GM23338 (cell line): Measurements from ENCODE around the gene APOL6. TPM values are rescaled to one million over a fixed set of nuclear protein-coding genes. Genes with fewer than 3 reads are reported as not detected.

Experiments
- ATAC-seq: fragments of 200-7000 bp; cut with Tn5 transposase; 3 replicates; pipeline ENCODE4 v1.9.1; 2020
- DNase-seq: peaks from one replicate; pipeline ENCODE4 v3.0.0-alpha.2; 2015; ENCODE audit warnings: low spot score
- H2AFZ ChIP-seq: fragments of 200-600 bp; sonication (generic); 2 replicates; pipeline ENCODE4 v1.8.0; 2016; ENCODE audit warnings: antibody characterized with exemption, mild to moderate bottlenecking, moderate library complexity
- H3F3A ChIP-seq: fragments of 200-600 bp; sonication (generic); replicated peaks from 2 replicates; pipeline ENCODE4 v1.8.0; 2017; ENCODE audit warnings: antibody characterized with exemption, mixed run types, low read depth
- H3K27ac ChIP-seq: fragments of 200-600 bp; sonication (generic); 2 replicates; pipeline ENCODE4 v1.6.1; 2016; ENCODE audit warnings: low read depth
- H3K27me3 ChIP-seq: fragments of 200-600 bp; sonication (generic); 2 replicates; pipeline ENCODE4 v1.8.0; 2016; ENCODE audit warnings: mild to moderate bottlenecking, mixed run types, moderate library complexity; ENCODE audit not compliant: insufficient read depth
- H3K36me3 ChIP-seq: fragments of 200-600 bp; sonication (generic); 2 replicates; pipeline ENCODE4 v1.8.0; 2016; ENCODE audit warnings: mild to moderate bottlenecking; ENCODE audit not compliant: insufficient read depth
- H3K4me1 ChIP-seq: fragments of 200-600 bp; sonication (generic); 2 replicates; pipeline ENCODE4 v1.8.0; 2016; ENCODE audit warnings: mild to moderate bottlenecking, moderate library complexity; ENCODE audit not compliant: insufficient read depth
- H3K4me2 ChIP-seq: fragments of 200-600 bp; sonication (generic); 2 replicates; pipeline ENCODE4 v1.7.1; 2017; ENCODE audit warnings: mixed run types
- H3K4me3 ChIP-seq: fragments of 200-600 bp; sonication (generic); 2 replicates; pipeline ENCODE4 v1.6.1; 2016; ENCODE audit warnings: mixed run types
- H3K79me2 ChIP-seq: fragments of 200-600 bp; sonication (generic); replicated peaks from 2 replicates; pipeline ENCODE4 v1.8.0; 2017; ENCODE audit warnings: mild to moderate bottlenecking; ENCODE audit not compliant: insufficient read depth
- H3K9me2 ChIP-seq: fragments of 200-600 bp; sonication (generic); 2 replicates; pipeline ENCODE4 v1.8.0; 2017; ENCODE audit not compliant: insufficient read depth
- H4K20me1 ChIP-seq: fragments of 200-600 bp; sonication (generic); replicated peaks from 2 replicates; pipeline ENCODE4 v1.8.0; 2017; ENCODE audit warnings: mild to moderate bottlenecking; ENCODE audit not compliant: insufficient read depth
- H3K27ac Mint-ChIP-seq: 2 replicates; pipeline ENCODE4 v1.8.0; 2020; ENCODE audit warnings: inconsistent platforms, mild to moderate bottlenecking, moderate library complexity, mixed read lengths
- H3K27me3 Mint-ChIP-seq: 3 replicates; pipeline ENCODE4 v1.8.0; 2022; ENCODE audit warnings: low read depth, mild to moderate bottlenecking, moderate library complexity, mixed read lengths, inconsistent platforms; ENCODE audit not compliant: insufficient read depth, poor library complexity
- H3K36me3 Mint-ChIP-seq: 3 replicates; pipeline ENCODE4 v1.8.0; 2021; ENCODE audit warnings: low read depth, mild to moderate bottlenecking, inconsistent platforms, moderate library complexity, mixed read lengths
- H3K4me1 Mint-ChIP-seq: 3 replicates; pipeline ENCODE4 v1.8.0; 2020; ENCODE audit warnings: mild to moderate bottlenecking, inconsistent platforms, mixed read lengths
- H3K4me3 Mint-ChIP-seq: 3 replicates; pipeline ENCODE4 v1.8.0; 2021; ENCODE audit warnings: moderate library complexity, mild to moderate bottlenecking, inconsistent platforms, mixed read lengths
- H3K9me3 Mint-ChIP-seq: 3 replicates; pipeline ENCODE4 v1.8.0; 2020; ENCODE audit warnings: moderate library complexity, mild to moderate bottlenecking, inconsistent platforms, mixed read lengths
- CREB1 ChIP-seq: fragments of 250-450 bp; sonication (Bioruptor Pico); IDR thresholded peaks from 2 replicates; pipeline ENCODE4 v1.5.0; 2020; ENCODE audit warnings: low read depth, mild to moderate bottlenecking, moderate library complexity
- CTCF ChIP-seq, 2 experiments: fragments of 200-600 bp in 1 of 2; sonication (generic) in 1 of 2; conservative IDR thresholded peaks; 2 replicates each; pipeline versions ENCODE4 v1.5.1 to v1.6.1; 2016 to 2017; ENCODE audit warnings: antibody characterized with exemption in 2 of 2, low read depth in 2 of 2, mild to moderate bottlenecking in 2 of 2, moderate library complexity in 1 of 2
- ETS1 ChIP-seq: IDR thresholded peaks from 2 replicates; pipeline ENCODE4 v1.6.1; 2016; ENCODE audit warnings: antibody characterized with exemption
- EZH2 ChIP-seq: fragments of 200-600 bp; sonication (generic); IDR thresholded peaks from one replicate; pipeline ENCODE4 v1.8.0; 2017; ENCODE audit warnings: antibody characterized with exemption, mild to moderate bottlenecking, low read depth; ENCODE audit not compliant: unreplicated experiment
- EZH2phosphoT487 ChIP-seq: fragments of 200-600 bp; sonication (generic); IDR thresholded peaks from one replicate; pipeline ENCODE4 v1.8.1; 2018; ENCODE audit warnings: antibody characterized with exemption; ENCODE audit not compliant: unreplicated experiment
- JUNB ChIP-seq: IDR thresholded peaks from one replicate; pipeline ENCODE4 v1.6.1; 2016; ENCODE audit warnings: antibody characterized with exemption; ENCODE audit not compliant: unreplicated experiment
- NANOG ChIP-seq: IDR thresholded peaks from 2 replicates; pipeline ENCODE4 v1.6.1; 2016; ENCODE audit warnings: antibody characterized with exemption, borderline replicate concordance
- POLR2AphosphoS5 ChIP-seq: IDR thresholded peaks from 2 replicates; pipeline ENCODE4 v1.6.1; 2016; ENCODE audit warnings: antibody characterized with exemption, low read depth
- REST ChIP-seq: IDR thresholded peaks from one replicate; pipeline ENCODE4 v1.6.1; 2018; ENCODE audit warnings: antibody characterized with exemption; ENCODE audit not compliant: unreplicated experiment
- STAT1 ChIP-seq: IDR thresholded peaks from one replicate; pipeline ENCODE4 v1.6.1; 2016; ENCODE audit warnings: antibody characterized with exemption; ENCODE audit not compliant: unreplicated experiment
- ZNF114 ChIP-seq: fragments of 250-450 bp; sonication (Bioruptor Pico); IDR thresholded peaks from 2 replicates; pipeline ENCODE4 v1.5.0; 2020; ENCODE audit warnings: mild to moderate bottlenecking, moderate library complexity
- ZNF331 ChIP-seq: fragments of 250-450 bp; sonication (Bioruptor Pico); IDR thresholded peaks from 2 replicates; pipeline ENCODE4 v1.5.0; 2020; ENCODE audit warnings: low read depth, mild to moderate bottlenecking, moderate library complexity
- ZNF462 ChIP-seq: fragments of 250-450 bp; sonication (Bioruptor Pico); IDR thresholded peaks from 2 replicates; pipeline ENCODE4 v1.5.0; 2020; ENCODE audit warnings: mild to moderate bottlenecking, moderate library complexity
- polyA plus RNA-seq: library from polyadenylated mRNA; unstranded; fragments of >200 nt; fragmentation: Nextera tagmentation; extraction: Ambion mirVana; gene quantifications from 2 replicates; pipeline ENCODE4 v1.2.1, GENCODE V29; 2016
- total RNA-seq: library from RNA; depleted of rRNA; stranded (reverse); fragments of >200 nt; shearing (Covaris generic); gene quantifications from 2 replicates; pipeline ENCODE4 v1.2.3, GENCODE V29; 2014

APOL6 gene
- total and polyA plus RNA-seq, 2 experiments from 2014 or later = 0.10 to 0.14 TPM

- no peaks in the 10 kb centered on the region for H3K27me3 ChIP-seq
- peaks cover 1% of the 10 kb centered on the region for H3K27me3 Mint-ChIP-seq
- peaks cover 6% of the 10 kb centered on the region; the same call in 1 of the 2 replicates for H3K36me3 ChIP-seq
- no peaks in the 10 kb centered on the region for H4K20me1 ChIP-seq
- no peak overlapping the region for H3K4me2 ChIP-seq
- no peak overlapping the region for H3K27ac ChIP-seq
- no peak overlapping the region for H3K27ac Mint-ChIP-seq
- TF ChIP-seq ZNF462 (no peak), JUNB (no peak), ETS1 (no peak), ZNF114 (CRISPR knock-in tag) (no peak), EZH2phosphoT487 (no peak), EZH2 (no peak), ZNF331 (CRISPR knock-in tag) (no peak), POLR2AphosphoS5 (no peak), STAT1 (no peak), CTCF (conservative IDR thresholded peaks at IDR 0.05; ENCODE audit: low read depth in 2 of 2) (no peak), REST (no peak), NANOG (no peak), CREB1 (CRISPR knock-in tag) (no peak)
- H3K9me3 Mint-ChIP-seq = peaks cover 19% of the 10 kb centered on the region
- no peak overlapping the region; the same call in 1 of the 2 replicates for H2AFZ ChIP-seq
- no peaks in the 10 kb centered on the region for H3K9me2 ChIP-seq
- no peaks in the 10 kb centered on the region for H3K79me2 ChIP-seq
- H3K4me1 ChIP-seq = no peaks in the 10 kb centered on the region
- H3K4me1 Mint-ChIP-seq = no peaks in the 10 kb centered on the region
- DNase-seq (no peak), ATAC-seq (no peak)
- H3K4me3 Mint-ChIP-seq = no peak overlapping the region; the same call in 2 of the 3 replicates
- H3K4me3 ChIP-seq = no peak overlapping the region
- no peaks in the 10 kb centered on the region for H3F3A ChIP-seq
- peaks cover 10% of the 10 kb centered on the region for H3K36me3 Mint-ChIP-seq
Measured at GRCh38 chr22:35683560-35683959, 35.3 kb downstream of the APOL6 start.
